ENCODE measurements around the gene MRPL24.

The MRPL24 gene

DNA sequence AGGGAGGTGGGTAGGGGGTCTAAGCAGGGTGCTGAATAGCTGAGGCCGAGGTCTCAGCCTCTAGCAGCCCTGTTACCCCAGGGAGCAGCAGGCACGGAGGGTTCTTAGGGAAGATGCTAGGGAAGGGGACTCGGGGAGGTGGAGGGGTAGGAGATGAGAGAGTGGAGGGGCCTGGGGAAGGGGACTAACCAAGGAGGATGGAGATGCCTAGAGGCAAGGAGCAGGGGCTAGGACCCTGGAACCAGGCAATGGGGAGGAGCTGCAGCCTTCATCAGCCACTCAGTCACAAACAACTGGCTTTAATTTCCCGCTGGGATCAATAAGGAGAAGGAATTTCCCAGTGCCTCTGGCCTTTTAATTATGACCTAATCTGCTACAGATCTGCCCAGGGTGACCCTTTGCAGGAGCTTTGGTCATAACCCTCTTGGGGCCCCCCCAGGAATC is 32.6 kb downstream of the MRPL24 start:
- no peak for DNase-seq

DNA sequence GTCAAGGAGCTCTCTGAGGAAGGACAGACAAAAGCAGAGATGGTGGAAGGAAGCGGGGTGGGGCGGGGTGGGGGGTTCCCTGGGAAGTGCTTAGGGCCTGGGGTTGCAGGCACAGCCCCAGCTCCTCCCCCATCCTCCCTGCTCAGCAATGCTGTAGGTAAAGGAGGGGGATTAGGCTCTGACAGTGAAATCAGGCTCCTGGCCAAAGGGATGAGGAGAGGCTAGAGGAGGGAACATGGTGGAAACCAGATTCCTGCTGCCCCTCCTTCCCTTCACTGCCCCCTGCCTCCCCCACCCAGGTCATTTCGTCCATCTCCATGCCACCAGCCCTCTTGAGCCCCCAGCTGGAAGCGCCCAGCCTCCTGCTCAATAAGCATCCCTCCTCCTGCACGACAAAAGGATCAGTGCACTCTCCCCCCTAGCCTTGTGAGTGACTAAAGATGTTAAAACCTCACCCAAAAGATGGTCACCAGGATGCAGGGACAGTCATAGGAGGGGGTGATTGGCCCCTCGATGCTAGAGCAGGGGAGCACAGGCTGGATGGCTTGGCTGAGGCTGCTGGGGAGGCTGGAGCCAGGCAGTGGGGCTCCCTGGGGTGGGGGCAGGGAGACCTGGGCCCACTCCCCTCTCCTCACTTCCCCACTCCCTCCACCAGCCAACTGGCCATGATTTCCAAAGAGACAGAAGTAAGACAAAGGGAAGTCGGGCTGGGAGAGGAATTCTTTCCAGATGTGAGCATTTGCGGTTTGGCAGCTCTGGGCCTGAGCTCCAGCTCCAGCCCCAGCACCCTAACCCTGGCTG is 33.3 kb downstream of the MRPL24 start:
- no peak for DNase-seq

DNA sequence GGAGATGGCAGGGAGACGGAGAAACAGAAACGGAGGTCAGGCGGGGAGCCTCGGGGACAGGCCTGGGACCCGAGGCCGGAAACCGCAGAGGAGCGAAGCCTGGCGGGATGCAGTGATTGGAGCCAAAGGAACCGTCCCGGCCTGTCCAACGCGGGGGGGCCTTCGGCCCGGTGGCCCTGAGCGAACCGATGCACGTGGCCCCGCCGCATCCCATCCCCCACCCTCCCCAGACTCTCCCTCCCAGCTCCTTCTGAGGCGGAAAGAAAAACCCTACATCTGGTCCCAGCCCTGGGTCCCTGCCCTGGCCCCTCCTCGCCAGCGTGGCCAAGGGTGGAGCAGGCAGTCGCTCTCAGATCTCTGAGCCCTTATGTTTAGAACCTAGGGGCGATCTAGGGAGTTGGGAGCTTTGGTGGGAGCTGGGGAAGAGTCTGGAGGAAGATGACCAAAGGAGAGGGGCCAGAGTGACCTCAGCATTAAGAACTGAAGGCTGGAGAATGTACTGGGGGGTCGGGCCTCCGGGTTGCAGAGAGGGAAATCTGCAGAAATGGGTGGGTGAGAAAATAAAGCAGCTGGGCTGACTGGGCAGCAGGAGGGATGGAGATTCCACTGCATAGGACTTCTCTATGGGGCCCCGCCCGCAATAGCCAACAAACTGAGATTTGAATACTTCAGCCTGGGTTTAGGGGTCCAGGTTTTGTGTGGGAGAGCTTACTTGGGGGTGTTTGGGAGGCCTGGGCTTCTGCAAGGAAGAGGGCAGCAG is 34.1 kb downstream of the MRPL24 start:
- no peak for DNase-seq

DNA sequence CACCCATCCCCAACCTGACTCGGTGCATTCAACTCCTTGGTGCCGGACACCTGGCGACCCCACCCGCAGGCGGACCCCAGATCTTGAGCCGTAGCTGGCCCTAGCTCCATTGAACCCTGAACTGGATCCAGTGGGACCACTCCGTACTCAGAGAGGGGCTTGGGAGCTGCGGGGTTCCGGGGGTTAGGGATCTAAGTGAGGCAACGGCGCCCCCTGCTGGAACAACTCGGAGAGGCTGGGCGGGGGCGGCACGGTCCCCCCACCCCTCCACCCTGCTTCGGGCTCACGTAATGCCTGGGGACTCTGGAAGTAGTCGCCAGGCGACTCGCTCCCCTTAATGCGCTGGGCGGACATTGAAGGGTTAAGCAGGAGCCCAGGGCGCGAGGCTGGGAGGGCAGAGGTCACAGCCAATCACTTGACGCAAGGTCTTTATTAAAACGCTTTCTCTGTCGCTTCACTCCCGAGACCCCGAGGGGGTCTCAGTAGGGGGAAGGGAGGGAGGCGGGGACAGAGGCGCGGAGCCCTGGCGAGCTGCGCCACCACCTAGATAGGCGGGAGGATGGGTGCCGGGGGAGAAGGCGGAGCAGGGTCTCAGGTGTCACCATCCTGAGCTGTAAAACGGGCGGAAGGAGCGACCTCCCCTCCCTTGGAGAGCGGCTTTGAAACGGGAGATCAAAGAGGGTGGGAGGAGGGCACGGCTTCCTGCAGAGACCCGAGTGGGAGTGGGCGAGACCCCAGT is 34.8 kb downstream of the MRPL24 start:
- DNase-seq = peak; percentile 72

DNA sequence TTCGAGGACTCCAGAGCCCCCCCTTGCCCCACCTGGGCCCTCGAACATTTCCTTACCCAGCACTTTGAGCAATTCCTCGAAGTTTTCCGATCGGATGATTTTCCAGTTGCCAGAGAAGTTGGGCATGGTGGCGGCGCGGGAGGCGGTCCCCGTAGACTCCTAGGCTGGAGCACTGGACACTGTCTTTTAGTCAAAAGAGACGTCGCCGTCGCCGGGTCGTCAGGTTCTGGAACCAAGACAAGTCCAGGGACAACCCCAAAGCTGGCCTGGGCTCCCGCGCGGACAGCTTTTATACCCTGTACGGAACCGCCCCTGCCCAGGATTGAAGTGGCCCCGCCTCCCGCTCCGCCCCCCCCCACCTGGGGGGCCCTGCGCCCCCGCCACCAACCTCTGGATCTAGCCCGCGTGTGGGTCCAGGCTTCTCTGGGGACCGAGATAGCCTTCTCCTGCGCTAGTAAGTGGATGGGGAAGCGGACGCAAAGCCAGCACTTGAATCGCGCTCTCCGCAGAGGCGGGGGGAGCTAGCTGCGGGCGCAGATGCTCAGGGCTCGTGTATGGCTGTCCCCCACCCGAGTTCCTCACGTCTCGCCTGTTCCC is 35.5 kb downstream of the MRPL24 start, which contains the start of gene CRABP2:
TSS of gene CRABP2 (minus strand) at position 263 of the 597 bp plus-strand sequence. CDS start at position 126, 137 bp downstream.
- peak; percentile 72 for DNase-seq

DNA sequence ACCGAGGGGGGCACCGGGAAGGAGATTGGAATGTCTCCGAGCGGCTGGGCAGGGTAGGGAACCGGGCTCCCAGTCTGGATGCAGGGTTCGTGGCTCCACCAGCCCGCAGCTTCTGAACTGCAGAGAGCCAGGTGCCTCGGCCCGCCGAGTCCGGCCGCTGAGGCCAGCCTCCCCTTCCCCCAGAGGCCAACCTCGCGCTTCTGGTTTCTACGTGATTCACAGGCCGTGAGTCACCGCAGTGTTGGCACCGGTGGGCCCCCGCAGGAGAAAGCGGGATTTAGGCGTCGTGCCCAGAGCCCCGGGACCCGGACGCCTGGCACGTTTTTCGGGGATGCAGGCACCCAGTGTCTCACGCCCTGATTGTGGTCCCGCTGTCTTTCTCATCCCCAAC is 36.0 kb downstream of the MRPL24 start:
- no peak for DNase-seq

DNA sequence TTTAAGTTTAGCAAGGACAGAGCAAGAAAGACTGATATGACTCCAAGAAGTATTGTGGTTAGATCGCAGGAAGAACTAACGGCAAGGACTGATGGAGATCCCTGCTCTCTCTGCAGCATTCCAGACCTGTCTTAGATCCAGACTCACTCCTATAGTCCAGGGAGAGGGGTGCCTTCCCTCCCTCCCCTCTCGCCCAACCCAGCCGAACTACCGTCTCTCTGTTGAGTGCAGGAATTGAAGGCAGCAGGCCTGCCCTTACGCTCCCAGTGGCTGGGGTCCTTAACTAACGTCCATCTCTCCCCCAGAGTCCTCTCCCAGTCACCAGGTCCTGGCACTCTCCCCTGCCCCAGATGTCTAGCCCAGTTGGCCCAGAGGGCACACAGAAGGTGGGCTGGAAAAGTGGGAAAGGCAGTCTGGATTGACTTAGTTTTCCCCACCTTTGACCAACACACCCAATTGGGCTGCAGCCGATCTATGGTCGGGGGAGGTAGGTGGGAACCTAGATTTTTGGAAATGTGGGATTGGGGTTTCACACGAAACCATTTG is 36.6 kb downstream of the MRPL24 start:
- DNase-seq = no peak

DNA sequence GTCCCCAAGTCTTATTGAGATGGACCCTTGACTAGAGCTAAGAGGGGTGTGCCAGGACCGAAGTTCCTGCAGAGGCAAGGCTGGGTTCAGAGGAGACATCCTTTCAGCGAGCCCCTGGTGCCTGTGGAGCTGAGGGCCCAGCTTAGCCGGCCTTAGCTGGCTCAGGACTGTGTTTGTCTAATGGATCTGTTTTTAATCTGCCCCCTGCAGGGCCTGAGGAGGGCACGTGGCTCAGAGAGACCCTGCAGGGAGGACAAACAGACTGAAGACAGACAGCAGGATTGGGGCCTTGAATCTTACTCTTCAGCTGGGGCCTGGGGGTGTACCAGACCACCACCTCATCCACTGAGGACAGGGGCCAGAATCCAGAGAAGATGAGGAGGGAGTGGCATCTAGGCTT is 37.1 kb downstream of the MRPL24 start:
- DNase-seq = no peak

DNA sequence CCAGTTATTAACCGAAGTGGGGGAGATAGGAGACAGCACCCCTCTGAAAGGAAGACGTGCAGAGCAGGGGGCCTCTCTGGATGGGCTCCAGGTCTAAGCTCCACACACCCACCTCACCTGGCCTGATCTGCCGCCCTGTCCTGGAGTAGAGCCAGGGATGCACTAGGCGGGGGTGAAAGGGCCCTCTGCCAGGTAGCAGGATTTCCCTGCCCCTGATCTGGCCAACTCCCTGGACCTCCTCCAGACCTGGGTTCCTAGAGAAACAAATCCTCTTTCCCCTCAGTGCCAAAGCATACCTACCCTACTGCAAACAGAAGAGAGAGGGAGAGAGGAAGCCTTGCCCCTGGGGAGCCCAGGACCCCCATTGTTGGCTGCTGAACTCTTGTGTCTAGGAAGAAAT is 37.6 kb downstream of the MRPL24 start:
- DNase-seq = no peak

DNA sequence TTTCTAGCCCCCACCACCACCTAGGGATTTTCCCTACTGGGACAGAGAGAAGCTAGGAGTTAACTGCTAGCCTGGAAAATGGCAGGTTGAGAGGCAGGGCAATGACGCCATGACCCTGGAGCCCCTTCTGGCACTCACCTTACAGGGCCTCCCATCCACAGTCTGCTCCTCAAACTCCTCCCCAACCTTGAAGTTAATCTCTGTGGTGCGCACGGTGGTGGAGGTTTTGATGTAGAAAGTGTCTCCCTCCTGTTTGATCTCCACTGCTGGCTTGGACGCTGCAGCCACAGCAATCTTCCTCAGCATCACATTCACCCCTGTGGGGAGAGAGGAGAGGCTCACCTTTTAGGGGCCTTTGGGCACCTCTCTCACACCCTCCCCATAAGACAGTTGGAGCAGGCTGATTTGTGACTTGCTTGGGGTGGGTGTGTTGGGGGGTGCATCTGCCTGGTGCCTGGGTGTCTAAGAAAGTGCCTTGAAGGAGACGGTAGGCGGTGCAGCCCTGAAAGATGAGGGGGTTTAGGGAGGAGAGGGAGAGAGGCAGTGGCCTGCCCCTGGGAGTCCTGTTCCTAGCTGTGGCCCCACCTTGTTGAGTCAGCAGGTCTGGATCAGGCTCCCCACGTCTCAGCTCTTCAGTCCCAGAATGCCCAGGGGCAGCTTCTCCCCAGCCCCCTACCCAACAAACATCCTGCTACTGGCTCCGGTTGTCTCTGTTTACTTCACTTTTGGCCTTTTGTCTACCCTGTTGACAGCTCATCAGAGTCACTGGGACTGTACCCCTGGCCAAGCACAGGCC is 40.0 kb downstream of the MRPL24 start:
- no peak for DNase-seq

DNA sequence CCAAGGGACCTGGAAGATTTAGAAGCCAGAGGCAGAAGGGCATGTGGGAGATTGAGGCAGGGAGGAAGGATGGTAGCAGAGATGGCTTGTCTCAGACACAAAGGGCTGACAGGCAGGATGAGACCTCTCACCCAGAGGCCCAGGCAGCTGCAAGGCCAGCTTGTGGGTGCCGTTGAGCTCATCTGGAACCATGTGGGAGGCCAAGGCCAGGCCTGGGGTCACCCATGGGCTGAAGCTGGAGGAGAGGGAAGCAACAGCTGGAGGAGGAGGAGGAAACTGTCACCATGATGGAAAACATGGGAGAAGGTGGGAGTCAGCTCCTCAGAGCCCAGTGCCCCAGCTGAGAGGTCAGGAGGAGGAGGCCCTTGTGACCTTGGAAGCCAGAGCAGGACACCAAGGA is 41.9 kb downstream of the MRPL24 start:
- DNase-seq = no peak

DNA sequence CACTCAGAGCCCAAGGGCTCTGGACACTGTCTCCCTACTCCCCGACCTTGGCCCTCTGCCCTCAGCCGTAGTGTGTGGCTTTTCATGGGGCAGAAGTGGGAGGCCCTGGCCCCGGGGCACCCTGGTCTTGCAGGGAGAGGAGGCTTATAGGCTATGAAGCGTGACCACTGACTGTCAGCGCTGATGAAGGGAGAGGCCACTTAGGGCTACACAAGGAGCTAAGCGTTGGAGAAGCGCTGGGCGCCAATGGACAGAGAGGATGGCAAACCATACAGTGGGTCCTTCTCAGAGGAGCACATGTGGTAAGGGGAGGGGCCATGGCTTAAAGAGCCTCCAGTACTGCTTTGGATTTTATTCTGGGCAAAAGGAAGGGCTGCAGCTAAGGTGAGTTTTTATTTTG is 43.4 kb downstream of the MRPL24 start:
- DNase-seq = no peak

DNA sequence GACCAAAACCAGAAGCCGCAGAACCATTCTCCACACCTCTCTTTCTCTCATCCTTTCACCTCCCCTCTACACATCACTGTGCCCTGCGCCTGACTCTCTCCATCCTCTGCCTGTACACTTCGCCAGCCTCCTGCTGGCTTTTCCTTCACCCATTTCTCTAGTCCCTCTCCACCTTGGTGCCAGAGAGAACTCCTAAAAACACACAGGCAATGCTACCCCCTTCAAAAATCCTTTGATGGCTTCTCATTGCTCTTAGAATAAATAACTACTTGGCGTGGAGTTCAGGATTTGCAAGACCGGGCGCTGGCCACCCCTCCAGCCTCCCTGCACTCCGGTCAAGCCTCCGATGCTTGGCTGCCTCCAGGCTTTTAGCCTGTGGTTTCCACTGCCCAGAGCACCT is 44.1 kb downstream of the MRPL24 start:
- DNase-seq = no peak

DNA sequence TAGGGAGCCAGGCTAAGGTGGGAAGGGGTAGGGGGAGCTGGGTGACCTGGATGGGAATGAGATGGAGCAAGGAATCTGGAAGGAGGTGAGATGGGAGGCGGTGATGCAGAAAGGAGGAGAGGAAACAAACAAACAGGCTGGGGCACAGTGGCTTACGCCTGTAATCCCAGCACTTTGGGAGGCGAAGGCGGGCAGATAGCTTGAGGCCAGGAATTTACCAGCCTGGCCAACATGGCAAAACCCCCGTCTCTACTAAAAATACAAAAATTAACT is 46.3 kb downstream of the MRPL24 start:
- no peak for DNase-seq

DNA sequence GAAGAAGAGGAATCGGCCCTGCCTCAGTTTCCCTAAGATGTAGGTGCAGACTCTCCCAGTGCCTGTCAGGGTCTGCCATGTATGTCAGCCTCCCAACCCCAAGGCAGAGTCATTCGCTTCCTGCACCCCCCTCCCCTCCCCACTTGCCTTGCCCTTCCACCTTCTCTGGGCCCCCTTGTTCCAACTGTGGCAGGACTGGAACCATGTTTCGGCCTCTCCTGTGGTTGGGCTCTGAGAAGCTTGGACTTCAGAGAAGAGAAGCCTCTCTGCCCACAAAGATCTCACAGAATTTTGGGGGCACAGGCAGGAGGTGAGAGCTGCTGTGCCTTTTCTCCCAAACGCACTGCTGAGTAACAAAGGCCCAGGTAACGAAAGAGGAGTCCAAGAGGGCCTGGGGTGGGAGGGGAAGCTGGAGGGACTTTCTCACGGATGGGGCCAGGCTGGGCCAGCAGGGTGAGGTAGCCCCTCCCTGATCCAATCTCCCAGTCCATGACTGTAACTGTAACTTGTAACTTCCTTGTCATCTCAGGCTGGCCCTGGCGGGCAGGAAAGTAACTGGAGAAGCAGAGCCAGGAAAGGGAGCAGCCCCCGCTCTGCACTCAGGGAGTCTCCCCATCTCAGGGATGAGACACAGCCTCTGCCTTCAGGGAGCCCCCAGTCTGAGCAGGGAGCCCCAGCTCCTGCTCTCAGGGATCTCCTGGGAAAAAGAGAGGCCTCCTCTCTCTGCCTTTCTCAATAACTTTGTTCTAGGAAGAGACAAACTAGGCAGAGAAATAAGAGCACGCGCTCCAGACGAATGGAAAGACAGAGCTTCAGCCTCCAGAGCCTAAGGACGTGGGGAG is 46.8 kb downstream of the MRPL24 start:
- no peak for DNase-seq

DNA sequence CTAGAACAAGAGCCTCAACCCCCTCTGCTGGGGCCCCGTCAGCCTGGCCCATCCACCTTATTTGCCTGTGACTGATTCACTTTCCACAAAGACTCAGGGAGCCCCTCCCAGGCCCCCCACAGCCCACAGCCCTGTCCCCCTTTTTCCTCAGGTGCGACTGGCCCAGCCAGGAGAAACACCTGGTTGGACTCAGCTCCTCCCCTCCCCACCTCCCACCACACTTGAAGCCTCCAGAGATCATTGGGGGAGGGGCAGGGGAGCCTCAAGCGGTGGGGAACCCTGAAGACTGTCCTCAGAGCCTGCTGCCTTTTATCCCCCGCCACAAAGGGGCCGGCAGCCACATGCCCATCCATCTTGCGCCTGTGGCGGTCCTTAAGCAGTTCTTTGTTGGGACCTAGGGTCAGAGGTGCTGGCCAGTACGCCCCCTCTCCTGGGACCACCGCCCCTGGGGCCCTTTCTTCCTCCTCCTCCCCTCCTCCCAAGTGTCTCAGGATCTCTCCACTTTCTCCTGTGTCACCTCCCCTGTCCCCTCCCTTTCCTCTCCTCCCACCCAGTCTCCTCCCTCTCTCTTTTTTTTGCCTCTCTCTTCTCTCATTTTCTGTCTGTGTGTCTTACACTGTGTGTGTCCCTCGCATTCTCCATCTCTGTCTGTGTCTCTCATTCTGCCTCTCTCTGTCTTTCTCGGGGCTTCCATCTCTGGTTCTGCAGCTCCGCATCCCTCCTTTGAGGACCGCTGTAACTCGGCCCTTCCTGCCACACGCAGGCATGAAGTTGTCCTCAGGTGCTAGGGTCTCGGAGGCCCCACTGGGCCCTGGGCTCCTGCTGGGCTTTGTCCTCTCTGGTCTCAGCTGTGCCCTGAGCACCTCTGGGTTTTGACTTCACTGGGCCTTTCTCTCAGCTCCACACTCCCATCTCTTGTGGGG is 47.7 kb downstream of the MRPL24 start:
- no peak for DNase-seq

DNA sequence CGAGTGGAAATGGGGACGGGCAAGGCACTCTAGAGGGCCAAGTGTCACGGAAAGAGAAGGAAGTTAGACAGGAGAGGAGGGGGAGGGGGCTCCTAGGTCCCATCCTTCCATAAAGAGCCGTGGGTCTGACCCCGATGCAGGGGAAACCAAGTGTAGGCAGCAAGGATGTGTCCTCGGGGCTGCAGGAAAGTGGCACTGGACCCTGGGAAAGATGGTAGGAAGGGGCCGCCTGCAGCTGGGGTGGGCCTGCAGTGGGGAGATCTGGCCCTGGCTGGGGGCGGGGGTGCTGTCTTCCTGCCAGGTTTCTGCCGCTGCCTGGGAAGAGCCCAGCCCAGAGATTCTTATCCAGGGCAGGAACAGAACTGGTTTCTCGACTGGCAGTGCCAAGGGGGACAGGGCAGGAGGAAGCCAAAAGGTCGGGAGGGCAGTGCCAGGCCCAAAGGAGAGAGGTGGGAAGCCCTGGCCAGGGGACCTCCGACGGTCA is 48.4 kb downstream of the MRPL24 start:
- no peak for DNase-seq

DNA sequence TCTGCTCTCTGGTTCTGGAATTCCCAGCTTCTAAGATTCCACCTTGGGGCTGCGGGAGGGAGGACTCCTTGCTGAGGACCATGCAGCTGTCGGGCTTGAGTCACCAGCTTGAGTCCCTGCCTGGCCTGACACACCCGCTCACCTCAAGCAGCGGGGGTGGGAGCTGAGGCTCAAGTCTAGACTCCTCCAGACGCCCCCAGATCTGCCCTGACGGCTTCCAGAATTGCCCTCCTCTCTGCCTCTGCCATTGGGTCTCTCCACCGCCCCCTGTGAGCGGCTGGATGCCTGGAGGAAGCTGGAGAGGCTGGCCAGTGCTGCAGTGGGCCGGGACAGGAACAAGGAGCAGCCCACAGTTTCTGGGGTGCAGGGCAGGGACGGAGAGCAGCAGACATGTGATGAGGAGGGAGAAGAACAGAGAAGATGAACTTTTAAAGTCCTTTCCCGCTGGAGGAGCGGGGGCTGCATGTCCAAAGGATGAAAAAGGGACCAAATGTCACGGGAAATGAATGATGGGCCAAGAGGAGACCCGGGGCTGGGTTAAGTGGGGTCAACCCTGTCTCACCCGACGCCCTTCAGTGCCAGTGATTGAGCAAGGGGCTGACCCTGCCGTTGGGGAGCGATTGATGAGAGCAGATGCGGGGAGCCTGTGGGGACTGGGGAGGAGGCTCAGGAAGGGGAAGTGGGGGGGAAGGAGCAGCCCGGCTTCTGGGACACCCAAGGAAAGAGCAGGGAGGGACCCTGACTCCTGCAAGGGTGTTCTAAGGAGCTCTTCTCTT is 49.0 kb downstream of the MRPL24 start:
- no peak for DNase-seq

DNA sequence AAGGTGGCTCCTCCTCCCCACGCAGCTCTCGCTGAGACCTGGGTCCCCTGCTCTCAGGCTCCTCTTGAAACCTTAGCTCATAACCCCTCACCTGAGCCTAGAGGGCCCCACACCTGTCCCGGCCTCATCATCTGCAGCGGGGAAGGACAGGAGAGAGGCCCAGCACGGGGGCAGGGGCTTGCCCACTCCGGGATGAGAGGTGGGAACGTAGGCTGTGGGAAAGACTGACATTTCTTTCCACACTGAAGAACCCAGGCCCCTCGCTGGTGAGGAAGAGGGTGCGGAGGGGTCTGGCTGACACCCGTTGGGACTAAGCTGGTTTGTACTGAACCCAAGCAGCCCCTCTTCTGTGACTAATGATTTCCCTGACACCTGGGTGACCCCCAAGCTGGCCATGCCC is 49.7 kb downstream of the MRPL24 start:
- no peak for DNase-seq

Measured in NCI-H1694 (cell line).